Measurements from ENCODE around the gene CLBA1. TPM values are rescaled to one million over a fixed set of nuclear protein-coding genes. Genes with fewer than 3 reads are reported as not detected.

CLBA1 gene
- total RNA-seq, 4 donors from 2014 or later, result 0.71 to 4.0 (median 3.3) TPM

DNA sequence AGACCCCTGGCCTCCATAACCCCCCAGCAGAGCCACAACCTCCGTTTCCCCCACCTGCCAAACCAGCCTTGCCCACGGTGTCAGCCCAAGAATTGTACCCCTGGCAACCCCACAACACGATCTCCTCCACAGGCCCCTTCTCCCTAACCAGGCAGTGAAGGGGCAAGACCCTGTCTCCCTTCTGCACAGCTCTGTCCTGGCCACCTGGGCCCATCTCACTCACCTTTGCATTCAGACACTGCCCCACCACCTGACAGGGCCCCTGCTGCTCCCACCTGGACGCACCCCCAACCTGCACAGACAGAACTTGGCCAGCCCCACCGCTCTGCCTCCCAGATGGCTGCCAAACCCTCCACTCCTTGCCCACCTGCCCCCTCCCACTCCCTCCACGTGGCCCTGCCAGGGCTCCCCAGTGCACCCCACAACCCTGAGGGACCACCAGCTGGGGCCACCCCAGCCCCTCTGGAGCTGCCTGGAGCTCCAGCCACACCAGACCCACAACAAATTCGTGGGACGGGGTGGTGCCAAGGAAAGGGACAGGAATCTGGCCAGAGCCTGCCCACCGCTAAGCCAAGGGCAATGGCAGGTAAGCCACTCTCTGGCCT, 19.2 kb upstream of the CLBA1 start:
- no peak for DNase-seq
- H3K27ac ChIP-seq, result peak overlapping the region in 3 of 4 donors; percentile 54 to 56 (median 56)
- H3K4me1 ChIP-seq, result peaks cover 0 to 4% of the 10 kb centered on the region in 2 donors
- H3K36me3 ChIP-seq, result no peaks in the 10 kb centered on the region
- no peak for ATAC-seq
- no peaks in the 10 kb centered on the region for H3K9me3 ChIP-seq
- H3K4me3 ChIP-seq, result no peak overlapping the region
- intact Hi-C loops (cut with DNase I; ENCODE audit: low total_unique reads) (no loop called here), in situ Hi-C loops (cut with MboI; ENCODE audit: low sequenced_read_pairs in 4 of 4) (no loop called here)
- H3K27me3 ChIP-seq, result peaks cover 8 to 18% (median 17%) of the 10 kb centered on the region in 3 donors
- TF ChIP-seq, protein P1, sequence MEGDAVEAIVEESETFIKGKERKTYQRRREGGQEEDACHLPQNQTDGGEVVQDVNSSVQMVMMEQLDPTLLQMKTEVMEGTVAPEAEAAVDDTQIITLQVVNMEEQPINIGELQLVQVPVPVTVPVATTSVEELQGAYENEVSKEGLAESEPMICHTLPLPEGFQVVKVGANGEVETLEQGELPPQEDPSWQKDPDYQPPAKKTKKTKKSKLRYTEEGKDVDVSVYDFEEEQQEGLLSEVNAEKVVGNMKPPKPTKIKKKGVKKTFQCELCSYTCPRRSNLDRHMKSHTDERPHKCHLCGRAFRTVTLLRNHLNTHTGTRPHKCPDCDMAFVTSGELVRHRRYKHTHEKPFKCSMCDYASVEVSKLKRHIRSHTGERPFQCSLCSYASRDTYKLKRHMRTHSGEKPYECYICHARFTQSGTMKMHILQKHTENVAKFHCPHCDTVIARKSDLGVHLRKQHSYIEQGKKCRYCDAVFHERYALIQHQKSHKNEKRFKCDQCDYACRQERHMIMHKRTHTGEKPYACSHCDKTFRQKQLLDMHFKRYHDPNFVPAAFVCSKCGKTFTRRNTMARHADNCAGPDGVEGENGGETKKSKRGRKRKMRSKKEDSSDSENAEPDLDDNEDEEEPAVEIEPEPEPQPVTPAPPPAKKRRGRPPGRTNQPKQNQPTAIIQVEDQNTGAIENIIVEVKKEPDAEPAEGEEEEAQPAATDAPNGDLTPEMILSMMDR (IDR thresholded peaks at IDR 0.05 in 4 of 5, conservative IDR thresholded peaks at IDR 0.05 in 1 of 5), result no peak
- no peak for TF ChIP-seq POLR2A (IDR thresholded peaks at IDR 0.05)

DNA sequence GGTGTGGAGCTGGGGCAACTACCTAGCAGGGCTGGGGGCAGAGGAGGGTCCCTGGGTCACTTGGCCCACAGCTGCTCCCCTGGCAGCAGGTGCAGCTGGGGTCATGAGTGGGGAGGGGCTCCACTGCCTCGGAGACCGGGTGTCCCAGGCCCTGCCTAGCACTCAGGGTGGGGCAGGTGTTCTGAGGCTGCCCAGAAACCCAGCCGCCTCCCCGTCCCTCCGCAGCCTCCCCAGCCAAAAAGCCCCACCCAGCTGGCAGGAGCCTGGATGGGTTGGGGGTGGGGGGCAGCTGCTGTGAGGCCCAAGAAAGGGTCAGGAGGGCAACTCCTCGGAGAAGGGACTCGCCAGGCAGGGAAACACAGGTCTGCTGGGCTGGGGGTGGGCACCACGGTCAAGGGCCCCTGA, 18.6 kb upstream of the CLBA1 start:
- ATAC-seq (peak in 1 of 2 donors; percentile 2), DNase-seq (no peak)
- intact Hi-C loops (cut with DNase I; ENCODE audit: low total_unique reads) (no loop called here), in situ Hi-C loops (cut with MboI; ENCODE audit: low sequenced_read_pairs in 4 of 4) (no loop called here)
- Histone ChIP-seq H3K4me1 (peaks cover 0 to 4% of the 10 kb centered on the region in 2 donors), H3K4me3 (peak overlapping the region in 1 of 4 donors; percentile 39), H3K36me3 (no peaks in the 10 kb centered on the region), H3K27me3 (peaks cover 8 to 18% (median 17%) of the 10 kb centered on the region in 3 donors), H3K27ac (peak overlapping the region in 3 of 4 donors; percentile 54 to 56 (median 56)), H3K9me3 (no peaks in the 10 kb centered on the region)
- TF ChIP-seq POLR2A (IDR thresholded peaks at IDR 0.05), result no peak
- TF ChIP-seq, protein P1 (IDR thresholded peaks at IDR 0.05 in 4 of 5, conservative IDR thresholded peaks at IDR 0.05 in 1 of 5), result no peak

DNA sequence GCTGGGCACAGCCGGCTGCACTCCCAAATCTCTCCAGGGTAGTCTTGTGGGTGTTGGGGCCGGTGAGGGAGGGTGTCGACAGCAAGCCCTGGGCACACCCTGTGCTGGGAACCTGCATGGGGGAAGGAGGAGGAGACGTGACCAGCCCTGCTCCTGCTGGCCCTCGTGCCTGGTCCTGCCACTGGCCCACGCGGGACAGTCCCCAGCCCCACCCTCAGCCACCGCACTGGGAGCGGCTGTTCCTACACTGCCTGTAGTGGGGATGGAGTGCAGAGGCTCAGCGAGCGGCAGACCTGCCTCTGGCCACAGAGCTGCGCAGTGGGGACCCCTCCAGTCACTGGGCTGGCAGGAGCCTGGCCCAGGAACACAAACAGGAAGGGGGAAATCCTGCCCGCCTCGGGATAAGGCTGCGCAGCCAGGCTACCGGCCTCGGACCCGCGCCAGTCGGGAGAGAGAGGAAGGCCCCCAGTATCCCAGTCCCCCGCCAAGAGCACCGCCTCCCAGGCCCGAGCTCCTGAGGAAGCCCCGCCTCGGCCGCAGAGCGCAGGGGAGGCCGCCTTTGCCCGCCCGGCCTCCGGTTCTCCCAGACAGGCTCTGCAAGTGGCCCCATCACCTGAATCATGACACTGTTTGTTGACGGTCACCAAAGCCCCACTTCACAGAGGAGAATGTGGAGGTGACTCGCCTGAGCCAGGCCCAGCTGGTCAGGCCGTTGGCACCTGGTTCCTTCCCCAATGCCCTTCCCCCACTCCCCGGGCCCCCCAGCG, 18.0 kb upstream of the CLBA1 start:
- DNase-seq, result peak in 1 of 2 donors; percentile 37
- Histone ChIP-seq H3K4me3 (peak overlapping the region; percentile 7 to 46 (median 38)), H3K27me3 (peaks cover 8 to 18% (median 17%) of the 10 kb centered on the region in 3 donors), H3K36me3 (no peaks in the 10 kb centered on the region), H3K9me3 (no peaks in the 10 kb centered on the region), H3K4me1 (peaks cover 0 to 4% of the 10 kb centered on the region in 2 donors), H3K27ac (peak overlapping the region; percentile 54 to 58 (median 56))
- intact Hi-C loops (cut with DNase I; ENCODE audit: low total_unique reads), result no loop called here
- TF ChIP-seq, protein P1 (IDR thresholded peaks at IDR 0.05 in 4 of 5, conservative IDR thresholded peaks at IDR 0.05 in 1 of 5), result no peak
- TF ChIP-seq POLR2A (IDR thresholded peaks at IDR 0.05), result no peak
- ATAC-seq, result peak; percentile 20
- in situ Hi-C loops (cut with MboI; ENCODE audit: low sequenced_read_pairs in 4 of 4), result no loop called here

DNA sequence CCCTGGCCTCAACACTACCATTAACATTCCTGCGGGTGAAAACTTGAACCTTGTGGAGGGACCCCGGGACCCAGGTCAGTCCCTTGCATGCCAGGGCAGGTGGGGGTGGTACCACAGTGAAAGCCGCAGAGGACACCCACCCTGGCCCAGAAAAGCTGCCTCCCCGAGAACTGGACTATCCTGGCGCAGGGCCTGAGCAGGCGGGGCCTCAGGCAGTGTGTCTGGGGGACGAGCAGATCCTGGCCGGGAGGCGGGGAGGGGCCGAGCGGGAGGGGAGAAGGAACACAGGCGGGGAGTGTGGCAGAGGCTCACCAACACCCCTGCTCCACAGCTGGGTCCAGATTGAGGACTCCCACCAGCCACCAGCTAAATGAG, 17.4 kb upstream of the CLBA1 start:
- no peaks in the 10 kb centered on the region for H3K36me3 ChIP-seq
- peak overlapping the region; percentile 54 to 58 (median 56) for H3K27ac ChIP-seq
- DNase-seq, result peak in 1 of 2 donors; percentile 54
- peaks cover 0 to 8% of the 10 kb centered on the region in 2 donors for H3K4me1 ChIP-seq
- peaks cover 8 to 18% (median 17%) of the 10 kb centered on the region in 3 donors for H3K27me3 ChIP-seq
- no peaks in the 10 kb centered on the region for H3K9me3 ChIP-seq
- peak overlapping the region in 3 of 4 donors; percentile 36 to 46 (median 39) for H3K4me3 ChIP-seq
- TF ChIP-seq POLR2A (IDR thresholded peaks at IDR 0.05), result no peak
- TF ChIP-seq, protein P1 (IDR thresholded peaks at IDR 0.05 in 4 of 5, conservative IDR thresholded peaks at IDR 0.05 in 1 of 5), result no peak
- ATAC-seq, result no peak
- intact Hi-C loops (cut with DNase I; ENCODE audit: low total_unique reads), result no loop called here
- in situ Hi-C loops (cut with MboI; ENCODE audit: low sequenced_read_pairs in 4 of 4), result no loop called here

All from gastrocnemius medialis (tissue), 4 donors.